ENCODE measurements around the gene MARK4. TPM values are rescaled to one million over a fixed set of nuclear protein-coding genes. Genes with fewer than 3 reads are reported as not detected.
"Not testable (repeated sequence)": the region's sequence is repeated elsewhere in the genome, so short reads cannot be mapped to it uniquely, and the experiment has no call there.

Gene MARK4
- total RNA-seq, 1 donor from 2014 or later: 7.4 TPM

GRCh38 chr19:45243144-45243732 lies 7.8 kb upstream of the MARK4 start:
- DNase-seq (ENCODE audit: low read depth in 2 of 2): no peak

DNA sequence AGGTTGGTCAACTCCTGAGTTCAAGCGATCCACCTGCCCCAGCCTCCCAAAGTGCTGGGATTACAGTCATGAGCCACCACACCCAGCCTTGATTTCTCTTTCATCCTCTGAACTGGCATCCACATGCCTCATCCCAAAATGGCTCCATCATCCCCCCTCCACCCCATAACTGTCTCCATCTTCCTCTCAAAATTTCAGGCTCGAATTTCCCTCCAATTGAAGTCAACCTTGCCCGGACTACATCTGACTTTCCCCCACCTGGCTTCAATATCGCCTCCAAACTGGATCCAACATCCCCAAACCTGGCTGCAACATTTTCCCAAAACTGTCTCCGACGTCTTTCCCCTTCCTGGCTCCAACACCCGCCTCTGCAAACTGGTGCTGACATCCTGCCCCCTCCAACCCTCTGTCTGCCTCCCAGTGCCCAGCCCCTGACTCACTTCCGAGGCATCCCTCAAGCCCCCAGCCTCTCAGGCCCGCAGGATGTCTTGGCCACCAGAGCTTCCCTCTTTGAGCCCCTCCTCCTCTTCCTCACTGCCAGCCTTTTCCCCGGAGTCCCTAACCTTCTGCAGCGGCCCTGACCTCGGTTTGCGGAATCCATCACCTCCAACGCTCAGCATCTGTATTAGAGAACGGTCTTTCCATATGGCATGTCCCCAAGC lies 6.8 kb upstream of the MARK4 start:
- DNase-seq (ENCODE audit: low read depth in 2 of 2): no peak

DNA sequence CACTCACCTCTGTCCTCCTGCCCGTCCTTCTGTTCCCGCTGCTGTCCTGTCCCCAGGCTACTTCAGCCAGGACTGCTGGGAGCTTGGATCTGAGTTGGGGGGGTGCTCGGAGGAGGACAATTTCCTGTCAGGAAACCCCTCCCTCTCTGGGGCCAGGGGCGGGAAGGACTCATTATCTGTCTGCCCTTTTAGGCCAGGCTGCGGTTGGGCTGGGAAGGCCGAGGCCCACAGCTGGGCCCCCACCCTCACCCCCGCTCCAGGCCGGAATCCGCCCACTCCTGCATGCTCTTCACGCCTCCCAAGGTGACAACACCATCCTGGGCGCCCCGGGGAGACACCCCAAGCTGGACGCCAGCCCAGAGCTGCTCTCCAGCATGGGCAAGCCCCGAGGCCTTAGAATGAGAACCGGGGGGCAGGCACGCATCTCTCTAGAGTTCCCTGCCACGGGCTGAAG lies 5.7 kb upstream of the MARK4 start, which contains the start of gene EXOC3L2:
Gene EXOC3L2 (minus strand): TSS at position 74 of the 454 bp plus-strand sequence. CDS start 6,362 bp downstream, outside the sequence.
- peak in 1 of 2 donors; percentile 34 for DNase-seq (ENCODE audit: low read depth in 2 of 2)

- DNase-seq (ENCODE audit: low read depth in 2 of 2): no peak
These were observed 5.2 kb upstream of the MARK4 start for GRCh38 chr19:45245826-45246225.

GRCh38 chr19:45247136-45247535 lies 3.9 kb upstream of the MARK4 start:
- no peak for DNase-seq (ENCODE audit: low read depth in 2 of 2)

- DNase-seq (ENCODE audit: low read depth in 2 of 2): no peak
These were observed 1.6 kb upstream of the MARK4 start for GRCh38 chr19:45249261-45250033.

DNA sequence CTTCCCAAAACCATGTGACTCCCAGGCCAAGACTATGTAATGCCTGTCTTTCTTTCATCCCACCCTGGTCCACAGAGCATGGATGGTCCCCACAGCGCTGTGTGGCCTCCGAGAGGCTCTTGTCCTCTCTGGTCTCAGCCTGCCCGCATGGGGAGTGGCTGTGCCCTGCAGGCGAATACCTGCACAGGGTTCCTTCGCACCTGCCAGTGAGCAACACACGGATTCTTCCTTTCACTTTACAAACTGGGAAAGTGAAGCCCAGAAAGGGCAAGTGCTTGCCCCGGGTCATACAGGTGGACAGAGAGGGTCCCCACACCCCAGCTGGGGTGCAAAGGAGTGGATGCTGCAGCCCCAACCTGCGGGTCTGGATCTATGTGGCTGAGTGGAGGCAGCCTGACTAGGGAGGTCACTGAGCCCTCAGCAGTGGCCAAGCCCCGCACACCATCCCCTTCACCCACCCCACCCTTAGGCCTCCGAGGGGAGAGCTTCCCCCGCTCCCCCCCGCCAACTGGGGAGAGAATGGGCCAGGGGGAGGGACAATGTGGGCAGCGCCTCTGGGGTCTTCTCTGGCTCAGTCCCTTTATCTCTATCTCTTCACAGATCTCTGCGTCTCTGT lies 747 bp upstream of the MARK4 start:
- DNase-seq (ENCODE audit: low read depth in 2 of 2): no peak

DNA sequence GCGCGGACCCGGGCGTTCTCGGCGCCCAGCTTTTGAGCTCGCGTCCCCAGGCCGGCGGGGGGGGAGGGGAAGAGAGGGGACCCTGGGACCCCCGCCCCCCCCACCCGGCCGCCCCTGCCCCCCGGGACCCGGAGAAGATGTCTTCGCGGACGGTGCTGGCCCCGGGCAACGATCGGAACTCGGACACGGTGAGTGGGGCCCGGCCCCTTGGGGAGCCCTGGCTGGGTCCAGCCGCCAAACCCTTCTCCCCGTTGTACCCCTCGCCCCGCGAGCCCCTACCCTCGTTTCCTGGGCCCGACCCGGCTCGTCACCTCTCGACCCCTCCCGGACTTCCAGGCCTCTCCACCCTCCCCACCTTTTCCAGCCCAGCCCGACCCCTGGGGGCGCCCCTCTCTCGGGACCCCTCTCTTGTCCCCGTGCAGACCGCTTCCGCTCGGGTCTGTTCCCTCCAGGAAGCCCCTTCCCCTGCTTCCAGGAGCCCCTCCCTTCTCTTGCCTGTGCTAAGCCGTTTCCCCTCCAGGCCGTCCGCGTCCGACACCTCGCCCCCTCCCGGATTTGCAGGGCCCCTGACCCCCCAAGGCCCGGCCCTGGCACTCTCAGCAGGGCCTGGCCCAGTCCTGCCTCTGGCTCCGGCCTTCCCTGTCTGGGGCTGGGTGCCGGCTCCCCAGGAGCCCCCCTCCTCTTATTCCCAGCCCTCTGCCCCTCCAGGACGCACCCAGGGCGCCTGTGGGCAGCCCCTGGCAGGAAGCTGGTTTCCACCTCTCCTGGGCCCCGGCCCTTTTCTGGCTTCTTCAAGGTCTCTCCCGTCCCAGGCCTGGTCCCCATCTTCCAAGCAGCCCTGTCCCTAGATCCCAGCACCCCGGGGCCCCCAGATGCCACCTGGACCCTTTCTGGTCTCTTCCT lies 632 bp downstream of the MARK4 start:
- no peak for DNase-seq (ENCODE audit: low read depth in 2 of 2)

DNA sequence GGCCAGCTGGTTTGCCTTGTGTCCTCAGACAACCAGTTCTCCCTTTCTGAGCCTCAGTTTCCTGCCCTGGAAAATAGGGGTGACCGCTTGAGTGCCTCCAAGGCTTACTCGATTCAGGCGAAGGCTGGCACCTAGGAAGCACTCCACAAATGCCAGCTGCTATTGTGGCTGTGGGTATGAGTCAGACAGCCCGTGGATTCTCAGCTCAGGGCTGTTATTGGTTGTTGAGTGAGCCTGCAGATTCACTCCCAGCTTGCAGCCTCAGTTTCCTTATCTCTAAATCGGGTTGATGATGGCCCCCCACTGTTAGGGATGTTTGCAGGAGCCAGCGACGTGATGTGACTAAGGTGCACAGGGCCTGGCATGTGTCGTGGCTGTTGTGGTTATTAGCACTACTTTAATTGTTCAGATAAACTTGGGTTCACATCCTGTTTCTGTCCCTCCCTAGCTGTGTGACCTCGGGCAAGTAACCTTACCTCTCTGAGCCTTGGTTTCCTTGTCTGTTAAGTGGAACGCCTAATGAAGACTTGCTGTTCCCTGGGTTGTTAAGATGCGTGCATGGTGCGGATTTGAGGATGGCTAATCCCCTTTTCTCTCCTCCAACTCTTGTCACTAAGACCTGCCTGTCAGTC lies 2.4 kb downstream of the MARK4 start:
- DNase-seq (ENCODE audit: low read depth in 2 of 2): no peak

DNA sequence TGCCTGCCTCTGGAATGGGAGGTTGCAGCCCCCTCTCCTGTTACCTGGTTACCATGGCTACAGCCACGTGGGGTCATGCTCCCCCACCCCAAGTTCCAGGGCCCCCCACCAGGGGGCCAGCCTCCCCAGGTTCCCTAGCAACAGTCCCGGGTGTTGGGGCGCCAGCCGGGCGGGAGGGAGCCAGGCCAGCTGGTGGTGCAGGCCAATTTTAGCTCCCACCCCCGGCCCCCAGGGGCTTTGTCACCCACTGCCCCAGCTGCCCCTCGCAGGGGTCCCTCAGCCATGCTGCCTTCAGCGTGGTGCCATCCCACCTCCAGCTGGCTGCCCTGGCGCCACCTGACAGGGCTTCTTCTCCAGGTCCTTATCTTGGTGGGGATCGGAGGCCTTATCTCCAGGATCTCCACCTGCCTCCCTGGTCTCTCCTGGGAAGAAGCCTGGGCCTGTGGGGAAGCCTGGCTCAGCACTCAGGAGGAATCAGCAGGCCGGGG lies 3.0 kb downstream of the MARK4 start:
- no peak for DNase-seq (ENCODE audit: low read depth in 2 of 2)

DNA sequence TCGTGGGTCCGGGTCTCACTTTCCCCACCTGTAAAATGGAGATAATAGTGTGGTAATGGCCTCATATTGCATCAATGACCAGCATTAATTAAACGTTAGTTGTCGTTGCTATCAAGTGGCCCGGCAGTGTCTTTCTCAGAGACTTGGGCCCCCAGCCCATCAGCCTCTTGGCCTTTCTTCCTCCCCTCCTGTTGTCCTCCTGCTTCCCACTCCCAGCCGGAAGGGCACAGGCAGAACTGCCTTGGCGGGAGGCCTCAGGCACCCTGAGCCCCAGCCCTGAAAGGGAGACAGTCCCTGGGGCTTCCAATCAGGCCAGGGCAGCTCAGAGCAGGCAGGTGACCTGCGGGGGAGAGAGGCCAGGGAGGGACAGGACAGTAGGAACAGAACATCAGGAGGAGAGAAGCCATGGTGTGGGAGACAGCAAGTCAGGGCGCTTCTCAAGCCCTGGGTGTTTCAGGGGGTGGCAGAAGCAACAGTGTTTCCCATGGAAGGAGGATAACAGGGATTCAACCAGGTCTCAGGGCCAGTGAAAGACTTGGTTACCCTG lies 4.6 kb downstream of the MARK4 start:
- DNase-seq (ENCODE audit: low read depth in 2 of 2): no peak

- DNase-seq (ENCODE audit: low read depth in 2 of 2): no peak
These were observed 5.8 kb downstream of the MARK4 start for GRCh38 chr19:45256836-45257235.

DNA sequence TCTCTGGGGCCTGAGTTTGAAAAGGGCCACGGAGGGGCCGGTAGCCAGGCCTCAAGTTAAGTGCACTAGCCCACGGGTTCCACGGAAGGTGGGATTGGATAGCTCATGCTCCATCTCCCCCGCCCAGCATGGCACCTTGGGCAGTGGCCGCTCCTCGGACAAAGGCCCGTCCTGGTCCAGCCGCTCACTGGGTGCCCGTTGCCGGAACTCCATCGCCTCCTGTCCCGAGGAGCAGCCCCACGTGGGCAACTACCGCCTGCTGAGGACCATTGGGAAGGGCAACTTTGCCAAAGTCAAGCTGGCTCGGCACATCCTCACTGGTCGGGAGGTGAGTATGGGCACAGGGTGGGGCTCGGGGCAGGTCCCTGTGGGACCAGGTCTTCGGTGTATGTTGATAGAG lies 7.8 kb downstream of the MARK4 start:
- no peak for DNase-seq (ENCODE audit: low read depth in 2 of 2)

DNA sequence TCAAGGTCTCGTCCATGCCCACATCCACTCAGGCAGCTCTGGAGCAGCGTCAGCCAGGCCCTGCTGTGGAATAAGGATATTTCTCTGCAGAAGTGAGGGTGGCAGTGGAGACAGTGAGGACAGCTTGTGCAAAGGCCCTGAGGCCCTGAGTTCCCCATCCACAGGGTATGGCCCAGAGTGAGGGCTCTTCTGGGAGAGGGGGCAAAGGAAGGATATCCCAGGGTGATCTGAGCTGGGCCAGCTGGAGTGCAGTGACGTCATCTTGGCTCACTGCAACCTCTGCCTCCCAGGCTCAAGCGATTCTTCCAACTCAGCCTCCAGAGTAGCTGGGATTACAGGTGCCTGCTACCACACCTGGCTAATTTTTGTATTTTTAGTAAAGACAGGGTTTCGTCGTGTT lies 11.5 kb downstream of the MARK4 start:
- DNase-seq (ENCODE audit: low read depth in 2 of 2): no peak

DNA sequence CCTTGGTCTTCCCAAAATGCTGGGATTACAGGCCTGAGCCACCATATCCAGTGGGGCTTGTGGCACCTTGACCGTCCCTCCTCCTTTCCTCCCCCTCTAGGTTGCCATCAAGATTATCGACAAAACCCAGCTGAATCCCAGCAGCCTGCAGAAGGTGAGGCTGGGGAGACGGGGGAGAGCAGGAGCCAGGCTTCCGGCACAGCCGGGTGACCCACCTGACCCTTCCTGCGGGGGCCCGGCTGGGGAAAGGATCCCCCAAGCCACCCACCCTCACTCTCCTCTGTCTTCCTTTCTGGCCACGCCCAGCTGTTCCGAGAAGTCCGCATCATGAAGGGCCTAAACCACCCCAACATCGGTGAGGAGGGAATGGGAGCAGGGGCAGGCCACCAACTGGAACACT lies 11.9 kb downstream of the MARK4 start:
- no peak for DNase-seq (ENCODE audit: low read depth in 2 of 2)

DNA sequence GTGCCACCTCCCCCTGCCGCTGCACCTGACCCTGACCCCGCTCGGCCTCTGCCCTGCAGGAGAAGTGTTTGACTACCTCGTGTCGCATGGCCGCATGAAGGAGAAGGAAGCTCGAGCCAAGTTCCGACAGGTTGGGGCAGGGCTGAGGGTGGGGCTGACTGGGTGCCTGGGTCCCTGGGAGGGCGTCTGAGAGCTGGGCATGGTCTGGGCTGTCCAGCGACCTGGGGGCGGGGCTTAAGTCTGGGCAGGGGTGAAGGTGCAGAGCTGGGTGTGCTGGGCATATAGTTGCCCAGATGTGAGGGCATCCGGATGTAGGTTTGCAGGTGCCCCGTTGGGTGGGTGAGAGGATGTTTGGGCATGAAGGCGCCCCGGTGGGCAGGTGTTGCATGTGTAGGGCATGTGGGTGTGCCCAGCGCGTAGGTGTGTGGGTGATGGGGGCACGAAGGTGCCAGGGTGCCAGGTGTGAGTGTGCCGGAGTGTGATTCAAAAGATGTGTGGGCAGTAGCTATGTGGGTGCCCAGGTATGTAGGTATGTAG lies 13.8 kb downstream of the MARK4 start:
- no peak for DNase-seq (ENCODE audit: low read depth in 2 of 2)

DNA sequence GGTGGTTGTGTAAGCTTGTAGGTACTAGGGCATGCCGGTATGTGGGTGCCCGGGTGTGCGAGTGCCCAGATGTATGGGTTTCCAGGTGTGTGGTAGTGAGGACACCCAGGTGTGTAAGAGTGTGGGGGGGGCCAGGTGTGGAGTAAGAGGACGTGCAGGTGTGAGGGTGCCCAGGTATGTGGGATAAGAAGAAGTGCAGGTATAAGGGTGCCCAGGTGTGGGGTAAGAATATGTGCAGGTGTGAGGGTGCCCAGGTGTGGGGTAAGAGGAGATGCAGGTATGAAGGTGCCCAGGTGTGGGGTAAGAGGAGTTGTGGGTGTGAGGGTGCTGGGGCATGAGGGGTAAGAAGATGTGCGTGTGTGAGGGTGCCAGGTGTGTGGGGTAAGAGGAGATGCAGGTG lies 14.3 kb downstream of the MARK4 start:
- DNase-seq (ENCODE audit: low read depth in 2 of 2): no peak

- no peak for DNase-seq (ENCODE audit: low read depth in 2 of 2)
These were observed 16.2 kb downstream of the MARK4 start for GRCh38 chr19:45267296-45267695.

DNA sequence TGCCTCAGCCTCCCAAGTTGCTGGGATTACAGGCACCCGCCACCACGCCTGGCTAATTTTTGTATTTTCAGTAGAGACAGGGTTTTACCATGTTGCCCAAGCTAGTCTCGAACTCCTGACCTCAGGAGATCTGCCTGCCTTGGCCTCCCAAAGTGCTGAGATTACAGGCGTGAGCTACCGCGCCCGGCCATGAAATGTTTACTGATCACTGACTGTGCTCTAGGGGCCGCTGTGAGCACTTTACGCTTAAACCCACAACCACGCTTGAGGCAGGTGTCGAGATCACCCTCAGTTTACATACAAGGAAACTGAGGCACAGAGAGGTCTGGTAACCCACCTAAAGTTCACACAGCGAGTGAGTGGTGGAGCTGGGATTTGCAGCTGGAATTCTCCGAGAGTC lies 18.9 kb downstream of the MARK4 start:
- not testable (repeated sequence) for DNase-seq (ENCODE audit: low read depth in 2 of 2)

All from dermis microvascular lymphatic vessel endothelial cell (primary cell).